HAP-1 (cell line): ENCODE measurements around the gene IQCE.
A peak's percentile ranks its signal among the peaks of the same experiment; 100 is the strongest.

Experiments used
- DNase-seq, 2 experiments: peaks; one replicate each; pipeline ENCODE4 v3.0.0-alpha.2; 2016 to 2020; ENCODE audit warnings: low spot score in 2 of 2
- H3K27me3 ChIP-seq: fragments of 250-450 bp; sonication (Bioruptor Pico); 2 replicates; pipeline ENCODE4 v1.5.1; 2020; ENCODE audit warnings: low read depth, mild to moderate bottlenecking, moderate library complexity
- H3K36me3 ChIP-seq: fragments of 250-450 bp; sonication (Bioruptor Pico); replicated peaks from 2 replicates; pipeline ENCODE4 v1.5.1; 2020; ENCODE audit warnings: mild to moderate bottlenecking
- H3K4me1 ChIP-seq: fragments of 250-450 bp; sonication (Bioruptor Pico); 2 replicates; pipeline ENCODE4 v1.5.1; 2020; ENCODE audit warnings: mild to moderate bottlenecking
- H3K4me3 ChIP-seq: fragments of 250-450 bp; sonication (Bioruptor Pico); 2 replicates; pipeline ENCODE4 v1.5.1; 2020; ENCODE audit warnings: mild to moderate bottlenecking, moderate library complexity
- H3K9me3 ChIP-seq: fragments of 250-450 bp; sonication (Bioruptor Pico); 2 replicates; pipeline ENCODE4 v1.5.1; 2020; ENCODE audit warnings: mild to moderate bottlenecking, moderate library complexity
- in situ Hi-C: fragments of 300-500 bp; cut with MboI; formaldehyde crosslinking; loops from 3 replicates; pipeline ENCODE4 v1.14.3; 2020; ENCODE audit warnings: low sequenced_read_pairs, inconsistent platforms, mixed read lengths

The IQCE gene

GRCh38 chr7:2617325-2617905 is 58.6 kb downstream of the IQCE start:
- in situ Hi-C loops, result no loop called here
- Histone ChIP-seq H3K4me3 (no peak overlapping the region), H3K4me1 (peaks cover 4% of the 10 kb centered on the region; the same call in 1 of the 2 replicates), H3K27me3 (no peaks in the 10 kb centered on the region), H3K9me3 (no peaks in the 10 kb centered on the region), H3K36me3 (no peaks in the 10 kb centered on the region)
- no peak for DNase-seq

GRCh38 chr7:2619116-2619515 is 60.3 kb downstream of the IQCE start:
- no peaks in the 10 kb centered on the region for H3K27me3 ChIP-seq
- no peak overlapping the region for H3K4me3 ChIP-seq
- H3K9me3 ChIP-seq, result no peaks in the 10 kb centered on the region
- H3K4me1 ChIP-seq, result peaks cover 4% of the 10 kb centered on the region; the same call in 1 of the 2 replicates
- in situ Hi-C loops, result no loop called here
- no peaks in the 10 kb centered on the region for H3K36me3 ChIP-seq
- DNase-seq, result no peak

- DNase-seq, result no peak
- Histone ChIP-seq H3K36me3 (no peaks in the 10 kb centered on the region), H3K4me3 (no peak overlapping the region)
Observed at GRCh38 chr7:2621061-2621828, 62.5 kb downstream of the IQCE start.

GRCh38 chr7:2621948-2622640 is 63.3 kb downstream of the IQCE start:
- no peaks in the 10 kb centered on the region for H3K36me3 ChIP-seq
- H3K9me3 ChIP-seq, result no peaks in the 10 kb centered on the region
- no peak overlapping the region for H3K4me3 ChIP-seq
- peaks cover 1% of the 10 kb centered on the region; the same call in 1 of the 2 replicates for H3K4me1 ChIP-seq
- no peaks in the 10 kb centered on the region for H3K27me3 ChIP-seq
- in situ Hi-C loops, result no loop called here
- DNase-seq, result peak in 1 of 2 experiments; percentile 46

More at GRCh38 chr7:2621061-2621828, 62.5 kb downstream of the IQCE start:
- Histone ChIP-seq H3K27me3 (no peaks in the 10 kb centered on the region), H3K4me1 (peaks cover 4% of the 10 kb centered on the region; the same call in 1 of the 2 replicates), H3K9me3 (no peaks in the 10 kb centered on the region)
- in situ Hi-C loops, result no loop called here

GRCh38 chr7:2622869-2623697 is 64.3 kb downstream of the IQCE start:
- Histone ChIP-seq H3K36me3 (no peaks in the 10 kb centered on the region), H3K27me3 (no peaks in the 10 kb centered on the region), H3K4me1 (no peaks in the 10 kb centered on the region), H3K4me3 (no peak overlapping the region), H3K9me3 (no peaks in the 10 kb centered on the region)
- DNase-seq, result no peak
- in situ Hi-C loops, result no loop called here

DNA sequence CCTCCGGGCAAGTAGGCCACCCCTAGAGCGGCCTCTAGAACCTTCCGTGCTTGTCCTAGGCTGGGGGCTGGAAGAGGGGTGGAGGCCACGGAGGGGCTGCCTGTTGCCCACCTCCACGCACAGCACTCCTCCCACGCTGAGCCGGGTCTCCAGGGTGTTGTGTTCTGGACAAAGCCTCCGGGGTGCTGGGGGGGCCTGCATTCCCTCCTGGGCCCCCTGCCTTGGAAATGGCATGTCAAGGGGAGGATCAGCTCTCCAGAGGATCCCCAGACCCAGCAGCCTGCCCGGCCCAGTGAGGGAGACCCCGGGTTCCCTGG is 64.9 kb downstream of the IQCE start:
- no peaks in the 10 kb centered on the region for H3K27me3 ChIP-seq
- H3K9me3 ChIP-seq, result no peaks in the 10 kb centered on the region
- DNase-seq, result no peak
- no peaks in the 10 kb centered on the region for H3K36me3 ChIP-seq
- H3K4me3 ChIP-seq, result no peak overlapping the region
- H3K4me1 ChIP-seq, result no peaks in the 10 kb centered on the region
- in situ Hi-C loops, result no loop called here

- in situ Hi-C loops, result no loop called here
- H3K27me3 ChIP-seq, result no peaks in the 10 kb centered on the region
- no peaks in the 10 kb centered on the region for H3K9me3 ChIP-seq
- no peaks in the 10 kb centered on the region for H3K4me1 ChIP-seq
- DNase-seq, result peak in 1 of 2 experiments; percentile 38
- H3K36me3 ChIP-seq, result no peaks in the 10 kb centered on the region
- no peak overlapping the region for H3K4me3 ChIP-seq
Observed at GRCh38 chr7:2624293-2624886, 65.6 kb downstream of the IQCE start.

DNA sequence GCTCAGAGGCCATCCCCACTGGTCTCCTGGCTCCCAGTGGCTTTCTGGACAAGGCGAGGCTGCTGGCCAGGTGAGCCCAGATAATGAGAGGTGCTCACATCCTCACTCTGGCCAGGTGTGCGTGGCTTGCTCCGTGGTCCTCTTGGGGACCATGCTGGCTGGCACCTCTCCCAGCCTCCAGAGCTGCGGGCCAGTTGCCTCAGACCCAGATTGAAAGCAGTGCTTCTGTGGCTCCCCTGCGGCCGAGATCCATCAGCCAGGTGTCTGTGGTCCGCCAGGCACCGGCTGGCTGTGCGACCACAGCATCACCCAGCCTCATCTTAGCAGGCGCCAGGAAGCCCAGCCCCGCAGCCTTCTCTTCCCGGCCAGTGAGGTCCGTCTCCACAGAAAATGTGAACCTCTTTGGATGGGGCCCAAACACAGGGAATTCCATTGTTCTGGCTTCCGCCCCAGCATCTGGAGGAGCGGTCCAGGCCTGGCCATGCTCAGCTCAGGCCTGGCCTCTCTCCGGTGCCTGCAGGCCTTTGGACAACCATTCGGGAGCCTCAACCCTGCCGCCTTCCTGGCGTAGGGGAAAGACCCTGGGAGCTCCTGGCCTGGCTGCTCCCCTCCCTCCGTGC is 67.8 kb downstream of the IQCE start:
- H3K27me3 ChIP-seq, result no peaks in the 10 kb centered on the region
- DNase-seq, result no peak
- no peaks in the 10 kb centered on the region for H3K9me3 ChIP-seq
- H3K4me1 ChIP-seq, result peaks cover 3% of the 10 kb centered on the region; the same call in 1 of the 2 replicates
- in situ Hi-C loops, result no loop called here
- no peaks in the 10 kb centered on the region for H3K36me3 ChIP-seq
- H3K4me3 ChIP-seq, result no peak overlapping the region

DNA sequence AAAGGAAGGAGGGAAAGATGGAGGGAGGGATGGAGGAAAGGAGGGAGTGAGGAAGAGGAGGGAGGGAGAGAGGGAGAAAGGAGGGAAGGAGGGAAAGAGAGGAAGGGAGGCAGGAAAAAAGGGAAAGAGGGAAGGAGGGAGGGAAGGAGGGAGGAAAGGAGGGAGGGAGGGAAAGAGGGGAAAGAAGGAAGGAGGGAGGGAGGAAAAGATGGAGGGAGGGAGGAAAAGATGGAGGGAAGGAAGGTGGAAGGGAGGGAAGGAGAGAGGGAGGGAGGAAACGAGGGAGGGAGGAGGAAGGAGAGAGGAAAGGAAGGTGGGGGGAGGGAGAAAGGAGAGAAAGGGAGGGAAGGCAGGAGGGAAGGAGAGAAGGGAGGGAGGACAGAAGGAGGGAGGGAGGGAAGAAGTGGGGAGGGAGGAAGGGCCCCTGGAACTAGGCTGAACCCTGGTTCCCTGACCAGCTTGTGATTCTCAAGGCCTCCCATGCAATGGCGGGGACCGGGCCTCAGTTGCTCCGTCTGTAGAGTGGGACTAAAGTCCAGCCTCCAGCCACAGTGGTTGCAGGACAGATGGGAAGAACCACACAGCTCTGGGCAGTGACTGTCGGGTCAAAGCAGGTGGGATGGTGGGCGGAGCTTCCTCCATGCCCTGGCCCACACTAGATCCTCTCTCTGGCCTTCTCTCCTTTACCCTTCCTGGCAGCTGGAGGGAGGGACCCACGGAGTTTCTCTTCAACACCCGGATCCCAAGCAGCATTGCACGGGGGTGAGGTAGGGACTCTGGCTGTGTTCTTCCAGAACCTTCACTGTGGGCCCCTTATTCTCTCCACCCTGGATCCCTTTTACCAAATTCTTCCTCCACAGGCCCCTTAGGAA is 68.7 kb downstream of the IQCE start:
- in situ Hi-C loops, result no loop called here
- H3K9me3 ChIP-seq, result no peaks in the 10 kb centered on the region
- H3K27me3 ChIP-seq, result no peaks in the 10 kb centered on the region
- no peak overlapping the region for H3K4me3 ChIP-seq
- DNase-seq, result no peak
- no peaks in the 10 kb centered on the region for H3K36me3 ChIP-seq
- H3K4me1 ChIP-seq, result peaks cover 3% of the 10 kb centered on the region; the same call in 1 of the 2 replicates

DNA sequence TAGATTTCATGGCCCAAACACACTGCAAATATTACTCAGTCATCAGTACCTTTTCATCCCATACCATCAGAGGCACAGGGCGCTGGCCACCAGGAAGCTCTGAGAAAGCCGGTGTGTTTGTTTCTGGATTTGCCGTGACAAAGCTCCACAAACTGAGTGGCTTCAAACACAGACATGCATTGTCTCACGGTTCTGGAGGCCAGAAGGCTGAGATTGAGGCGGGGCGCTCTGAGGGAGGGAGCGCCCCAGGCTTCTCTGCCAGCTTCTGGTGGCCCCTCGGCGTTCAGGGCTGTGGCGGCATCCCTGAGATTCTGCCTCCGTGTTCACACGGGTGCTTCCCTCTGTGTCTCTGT is 69.3 kb downstream of the IQCE start:
- Histone ChIP-seq H3K4me3 (no peak overlapping the region), H3K9me3 (no peaks in the 10 kb centered on the region), H3K4me1 (peaks cover 3% of the 10 kb centered on the region; the same call in 1 of the 2 replicates), H3K36me3 (no peaks in the 10 kb centered on the region), H3K27me3 (no peaks in the 10 kb centered on the region)
- in situ Hi-C loops, result no loop called here
- no peak for DNase-seq

- no peak for DNase-seq
- in situ Hi-C loops, result no loop called here
- Histone ChIP-seq H3K36me3 (no peaks in the 10 kb centered on the region), H3K4me1 (peaks cover 8% of the 10 kb centered on the region), H3K9me3 (no peaks in the 10 kb centered on the region), H3K27me3 (no peaks in the 10 kb centered on the region), H3K4me3 (no peak overlapping the region)
Observed at GRCh38 chr7:2628891-2629290, 70.1 kb downstream of the IQCE start.
